ENCODE results near the gene SLAMF1.

Gene SLAMF1

GRCh38 chr1:160625725-160626498, 20.9 kb downstream of the SLAMF1 start:
- intact Hi-C loops (cut with DNase I), result no loop called here

GRCh38 chr1:160625321-160625720, 21.5 kb downstream of the SLAMF1 start:
- no peak for DNase-seq
- intact Hi-C loops (cut with DNase I), result no loop called here

More at GRCh38 chr1:160625725-160626498, 20.9 kb downstream of the SLAMF1 start:
- no peak for DNase-seq

- intact Hi-C loops (cut with DNase I), result no loop called here
- DNase-seq, result no peak
Measured at GRCh38 chr1:160624464-160624863, 22.4 kb downstream of the SLAMF1 start.

GRCh38 chr1:160623862-160624261, 23.0 kb downstream of the SLAMF1 start:
- intact Hi-C loops (cut with DNase I), result no loop called here
- DNase-seq, result no peak

GRCh38 chr1:160623227-160623633, 23.6 kb downstream of the SLAMF1 start:
- DNase-seq, result no peak
- intact Hi-C loops (cut with DNase I), result no loop called here

GRCh38 chr1:160622501-160623226, 24.2 kb downstream of the SLAMF1 start:
- intact Hi-C loops (cut with DNase I), result no loop called here
- no peak for DNase-seq

- intact Hi-C loops (cut with DNase I), result no loop called here
- DNase-seq, result no peak
Measured at GRCh38 chr1:160621633-160622413, 25.0 kb downstream of the SLAMF1 start.

- intact Hi-C loops (cut with DNase I), result no loop called here
- DNase-seq, result no peak
Measured at GRCh38 chr1:160620942-160621632, 25.8 kb downstream of the SLAMF1 start.

- intact Hi-C loops (cut with DNase I), result no loop called here
- no peak for DNase-seq
Measured at GRCh38 chr1:160619742-160620277, 27.0 kb downstream of the SLAMF1 start.

GRCh38 chr1:160618763-160619274, 28.0 kb downstream of the SLAMF1 start:
- intact Hi-C loops (cut with DNase I), result no loop called here
- no peak for DNase-seq

- DNase-seq, result no peak
- intact Hi-C loops (cut with DNase I), result no loop called here
Measured at GRCh38 chr1:160618327-160618726, 28.5 kb downstream of the SLAMF1 start.

- intact Hi-C loops (cut with DNase I), result no loop called here
Measured at GRCh38 chr1:160615660-160616059, 31.2 kb downstream of the SLAMF1 start.

GRCh38 chr1:160614410-160614809, 32.4 kb downstream of the SLAMF1 start:
- no peak for DNase-seq
- intact Hi-C loops (cut with DNase I), result no loop called here

More at GRCh38 chr1:160615660-160616059, 31.2 kb downstream of the SLAMF1 start:
- no peak for DNase-seq

GRCh38 chr1:160612613-160613218, 34.1 kb downstream of the SLAMF1 start:
- intact Hi-C loops (cut with DNase I), result no loop called here
- no peak for DNase-seq

GRCh38 chr1:160610569-160611242, 36.1 kb downstream of the SLAMF1 start:
- no peak for DNase-seq
- intact Hi-C loops (cut with DNase I), result no loop called here

- intact Hi-C loops (cut with DNase I), result no loop called here
- no peak for DNase-seq
Measured at GRCh38 chr1:160608941-160609340, 37.9 kb downstream of the SLAMF1 start.

- intact Hi-C loops (cut with DNase I), result no loop called here
- no peak for DNase-seq
Measured at GRCh38 chr1:160608514-160608913, 38.3 kb downstream of the SLAMF1 start.

- DNase-seq, result no peak
- intact Hi-C loops (cut with DNase I), result no loop called here
Measured at GRCh38 chr1:160608057-160608456, 38.8 kb downstream of the SLAMF1 start.

GRCh38 chr1:160607672-160608032, 39.2 kb downstream of the SLAMF1 start:
- DNase-seq, result no peak
- intact Hi-C loops (cut with DNase I), result loop anchor here (1.0 kb wide), 1 partner anchor 179 kb away; no protein-coding TSS in a partner anchor
